HG02884 (cell line): ENCODE measurements around the gene HOXB13.

Experiments
- ATAC-seq: cut with Tn5 transposase; IDR thresholded peaks from one replicate; pipeline ENCODE4 v1.9.1; 2021; ENCODE audit warnings: mild to moderate bottlenecking, moderate library complexity; ENCODE audit not compliant: unreplicated experiment

Gene HOXB13

GRCh38 chr17:48748718-48749566 lies 20.4 kb upstream of the HOXB13 start:
- ATAC-seq: no peak

GRCh38 chr17:48747445-48748363 lies 19.2 kb upstream of the HOXB13 start:
- ATAC-seq: no peak

GRCh38 chr17:48746916-48747444 lies 18.4 kb upstream of the HOXB13 start:
- no peak for ATAC-seq

- ATAC-seq: no peak
Observed at GRCh38 chr17:48745381-48746275, 17.1 kb upstream of the HOXB13 start.

- ATAC-seq: no peak
Observed at GRCh38 chr17:48740537-48740936, 12.0 kb upstream of the HOXB13 start.

GRCh38 chr17:48738803-48739526 lies 10.4 kb upstream of the HOXB13 start:
- ATAC-seq: no peak

- no peak for ATAC-seq
Observed at GRCh38 chr17:48738424-48738802, 9.9 kb upstream of the HOXB13 start.

GRCh38 chr17:48737330-48738043 lies 8.9 kb upstream of the HOXB13 start:
- no peak for ATAC-seq

GRCh38 chr17:48735062-48735351 lies 6.5 kb upstream of the HOXB13 start:
- no peak for ATAC-seq

- no peak for ATAC-seq
Observed at GRCh38 chr17:48734333-48735061, 5.9 kb upstream of the HOXB13 start.

GRCh38 chr17:48733632-48734328 lies 5.2 kb upstream of the HOXB13 start:
- ATAC-seq: no peak

GRCh38 chr17:48732688-48733629 lies 4.4 kb upstream of the HOXB13 start:
- ATAC-seq: no peak

GRCh38 chr17:48731355-48731754 lies 2.8 kb upstream of the HOXB13 start:
- no peak for ATAC-seq

- no peak for ATAC-seq
Observed at GRCh38 chr17:48730240-48730550, 1.6 kb upstream of the HOXB13 start.

GRCh38 chr17:48729335-48730239 lies 1.0 kb upstream of the HOXB13 start:
- no peak for ATAC-seq

- no peak for ATAC-seq
Observed at GRCh38 chr17:48727415-48728175, 955 bp downstream of the HOXB13 start.
